Caco-2 (cell line): ENCODE results near the gene UHMK1. TPM values are rescaled to one million over a fixed set of nuclear protein-coding genes. Genes with fewer than 3 reads are reported as not detected.

Experiments
- BruUV-seq: library from RNA; stranded (reverse); fragments of 400-500 nt; replicated peaks from 2 replicates; lab custom pipeline; 2021; lab: Mats Ljungman, UMichigan
- CTCF ChIA-PET: fragments of 300-600 bp; sonication (Branson Sonifier 250); formaldehyde crosslinking; loops from one replicate; lab custom pipeline; 2022; ENCODE audit warnings: antibody characterized with exemption; lab: Charles Lee
- POLR2A ChIA-PET: fragments of 300-600 bp; sonication (Branson Sonifier 250); formaldehyde crosslinking; loops from one replicate; lab custom pipeline; 2022; ENCODE audit warnings: antibody characterized with exemption; lab: Charles Lee
- DNase-seq, 2 experiments: peaks; one replicate each; pipeline versions ENCODE4 v3.0.0 to v3.0.0-alpha.2; 2020 to 2022
- H3K27me3 ChIP-seq: replicated peaks from 2 replicates; pipeline ENCODE4 v1.6.0; 2011; ENCODE audit warnings: low read length; ENCODE audit not compliant: control insufficient read depth, insufficient read depth
- H3K36me3 ChIP-seq: 2 replicates; pipeline ENCODE4 v1.5.1; 2011; ENCODE audit warnings: low read length; ENCODE audit not compliant: control insufficient read depth, insufficient read depth
- H3K4me1 ChIP-seq: fragments of 250-450 bp; sonication (Bioruptor Pico); 2 replicates; pipeline ENCODE4 v1.5.1; 2020; ENCODE audit warnings: mild to moderate bottlenecking
- H3K4me3 ChIP-seq: 2 replicates; pipeline ENCODE4 v1.5.1; 2011; ENCODE audit warnings: low read depth, mild to moderate bottlenecking, control low read depth, low read length
- H3K9me3 ChIP-seq: fragments of 250-450 bp; sonication (Bioruptor Pico); 2 replicates; pipeline ENCODE4 v1.5.1; 2020; ENCODE audit warnings: mild to moderate bottlenecking, moderate library complexity
- H3K27ac Mint-ChIP-seq: one replicate; pipeline ENCODE4 v1.8.0; 2022; ENCODE audit warnings: mixed read lengths; ENCODE audit not compliant: unreplicated experiment
- H3K27me3 Mint-ChIP-seq: one replicate; pipeline ENCODE4 v1.8.0; 2022; ENCODE audit warnings: mixed read lengths; ENCODE audit not compliant: insufficient read depth, unreplicated experiment
- H3K36me3 Mint-ChIP-seq: one replicate; pipeline ENCODE4 v1.8.0; 2022; ENCODE audit warnings: mild to moderate bottlenecking, mixed read lengths; ENCODE audit not compliant: insufficient read depth, unreplicated experiment
- H3K4me1 Mint-ChIP-seq: one replicate; pipeline ENCODE4 v1.8.0; 2022; ENCODE audit warnings: low read depth, mixed read lengths; ENCODE audit not compliant: unreplicated experiment
- H3K4me3 Mint-ChIP-seq: one replicate; pipeline ENCODE4 v1.8.0; 2022; ENCODE audit warnings: mild to moderate bottlenecking, moderate library complexity, mixed read lengths; ENCODE audit not compliant: unreplicated experiment
- H3K9me3 Mint-ChIP-seq: one replicate; pipeline ENCODE4 v1.8.0; 2022; ENCODE audit warnings: mixed read lengths; ENCODE audit not compliant: unreplicated experiment
- intact Hi-C: fragments of 100-400 bp; cut with micrococcal nuclease; formaldehyde crosslinking; loops from one replicate; pipeline ENCODE4 v1.10.0; 2022; ENCODE audit not compliant: unreplicated experiment
- total RNA-seq: library from RNA; stranded (reverse); gene quantifications from 2 replicates; pipeline ENCODE4 v1.2.3, GENCODE V29; 2022
- TF ChIP-seq, protein P1 (sequence below), 2 experiments: fragments of 200-600 bp in 1 of 2; IDR thresholded peaks; 1 replicate in 1 of 2; 2 replicates in 1 of 2; pipeline versions ENCODE4 v1.5.1 to v1.8.0; 2011 to 2022; ENCODE audit warnings: antibody characterized with exemption in 1 of 2, control low read depth in 1 of 2, inconsistent platforms in 1 of 2, low read depth in 1 of 2, low read length in 1 of 2, mild to moderate bottlenecking in 1 of 2, moderate library complexity in 1 of 2; ENCODE audit not compliant: insufficient read depth in 1 of 2, severe bottlenecking in 1 of 2, unreplicated experiment in 1 of 2

UHMK1 gene
- total RNA-seq, 1 experiment from 2014 or later: 24.9 TPM

DNA sequence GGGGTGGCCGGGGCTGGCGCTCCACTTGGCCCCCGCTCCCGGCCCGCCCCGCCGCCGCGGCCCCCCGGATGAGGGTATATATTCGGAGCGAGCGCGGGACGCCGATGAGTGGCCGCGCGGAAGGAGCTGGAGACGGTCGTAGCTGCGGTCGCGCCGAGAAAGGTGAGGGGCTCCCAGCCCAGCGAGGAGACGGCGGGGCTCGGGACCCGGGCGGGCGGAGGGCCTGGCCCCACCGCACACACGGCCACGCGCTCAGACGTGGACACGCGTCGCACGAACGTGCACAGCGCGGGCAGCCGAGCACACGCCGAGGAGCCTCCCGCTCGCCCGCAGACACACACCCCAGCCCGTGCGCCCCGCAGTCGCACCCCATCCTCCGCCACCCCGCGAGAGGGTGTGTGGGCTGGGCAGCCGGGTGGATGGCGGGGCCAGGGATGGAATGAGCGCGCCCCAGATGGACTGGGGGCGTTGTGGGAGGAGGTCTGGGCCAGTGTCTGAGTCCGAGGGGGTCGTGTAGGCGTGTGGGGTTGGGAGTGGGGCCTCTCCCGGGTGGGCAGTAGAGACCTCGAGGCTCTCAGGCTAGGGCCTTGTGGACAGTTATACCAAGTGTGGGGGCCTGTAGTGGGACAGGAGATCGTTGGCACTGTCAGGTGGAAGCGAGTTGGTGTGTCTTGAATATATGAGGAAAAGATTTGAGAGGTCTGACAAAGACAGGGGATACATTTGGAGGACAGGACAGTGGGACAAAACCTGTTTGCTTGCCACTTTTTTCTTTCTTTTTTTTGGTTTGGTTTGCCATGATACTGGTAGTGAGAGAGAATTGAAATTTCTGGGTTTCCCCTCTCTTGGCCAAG lies 64.2 kb downstream of the UHMK1 start, which contains the start of gene UAP1:
UAP1 (plus strand) TSS at position 107 of the 854 bp plus-strand sequence. CDS start 4,347 bp downstream, outside the sequence.
- no peaks in the 10 kb centered on the region; the same call in 1 of the 2 replicates for H3K36me3 ChIP-seq
- H3K4me3 ChIP-seq: peak within 1 kb of the TSS; percentile 98
- intact Hi-C loops: loop anchor here (1.0 to 2.0 kb wide), 2 partner anchors 9 to 63 kb away; no protein-coding TSS in a partner anchor
- no peak for DNase-seq
- H3K27ac Mint-ChIP-seq: peak within 1 kb of the TSS; percentile 96
- peaks cover 27% of the 10 kb centered on the region for H3K36me3 Mint-ChIP-seq
- H3K4me3 Mint-ChIP-seq: peak within 1 kb of the TSS; percentile 96
- H3K4me1 Mint-ChIP-seq: peaks cover 15% of the 10 kb centered on the region
- TF ChIP-seq, protein P1, sequence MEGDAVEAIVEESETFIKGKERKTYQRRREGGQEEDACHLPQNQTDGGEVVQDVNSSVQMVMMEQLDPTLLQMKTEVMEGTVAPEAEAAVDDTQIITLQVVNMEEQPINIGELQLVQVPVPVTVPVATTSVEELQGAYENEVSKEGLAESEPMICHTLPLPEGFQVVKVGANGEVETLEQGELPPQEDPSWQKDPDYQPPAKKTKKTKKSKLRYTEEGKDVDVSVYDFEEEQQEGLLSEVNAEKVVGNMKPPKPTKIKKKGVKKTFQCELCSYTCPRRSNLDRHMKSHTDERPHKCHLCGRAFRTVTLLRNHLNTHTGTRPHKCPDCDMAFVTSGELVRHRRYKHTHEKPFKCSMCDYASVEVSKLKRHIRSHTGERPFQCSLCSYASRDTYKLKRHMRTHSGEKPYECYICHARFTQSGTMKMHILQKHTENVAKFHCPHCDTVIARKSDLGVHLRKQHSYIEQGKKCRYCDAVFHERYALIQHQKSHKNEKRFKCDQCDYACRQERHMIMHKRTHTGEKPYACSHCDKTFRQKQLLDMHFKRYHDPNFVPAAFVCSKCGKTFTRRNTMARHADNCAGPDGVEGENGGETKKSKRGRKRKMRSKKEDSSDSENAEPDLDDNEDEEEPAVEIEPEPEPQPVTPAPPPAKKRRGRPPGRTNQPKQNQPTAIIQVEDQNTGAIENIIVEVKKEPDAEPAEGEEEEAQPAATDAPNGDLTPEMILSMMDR (IDR thresholded peaks at IDR 0.05; ENCODE audit: insufficient read depth in 1 of 2, low read depth in 1 of 2, low read length in 1 of 2, severe bottlenecking in 1 of 2, unreplicated experiment in 1 of 2): no peak
- no peaks in the 10 kb centered on the region for H3K9me3 ChIP-seq
- H3K9me3 Mint-ChIP-seq: no peaks in the 10 kb centered on the region
- no peaks in the 10 kb centered on the region for H3K27me3 ChIP-seq
- peaks cover 16% of the 10 kb centered on the region for H3K4me1 ChIP-seq
- ChIA-PET CTCF (no interaction called here), POLR2A (interaction anchor here (0.6 kb wide), 2 partner anchors 27 to 204 kb away, joined by 3 to 5 read pairs; no protein-coding TSS in a partner anchor)
- no peaks in the 10 kb centered on the region for H3K27me3 Mint-ChIP-seq
- no TSS peak for BruUV-seq

- DNase-seq: no peak
- CTCF ChIA-PET: no interaction called here
- no peaks in the 10 kb centered on the region; the same call in 1 of the 2 replicates for H3K36me3 ChIP-seq
- H3K4me1 ChIP-seq: peaks cover 16% of the 10 kb centered on the region
- POLR2A ChIA-PET: no interaction called here
- Mint-ChIP-seq H3K27ac (peak overlapping the region; percentile 96), H3K4me1 (peaks cover 15% of the 10 kb centered on the region), H3K9me3 (no peaks in the 10 kb centered on the region), H3K4me3 (peak overlapping the region; percentile 96), H3K27me3 (no peaks in the 10 kb centered on the region), H3K36me3 (peaks cover 33% of the 10 kb centered on the region)
- H3K4me3 ChIP-seq: peak overlapping the region; percentile 98
- intact Hi-C loops: loop anchor here (1.0 kb wide), 1 partner anchor 9 kb away; no protein-coding TSS in a partner anchor
- no peaks in the 10 kb centered on the region for H3K9me3 ChIP-seq
- H3K27me3 ChIP-seq: no peaks in the 10 kb centered on the region
- BruUV-seq: TSS peak; percentile 43
- TF ChIP-seq, protein P1 (IDR thresholded peaks at IDR 0.05; ENCODE audit: insufficient read depth in 1 of 2, low read depth in 1 of 2, low read length in 1 of 2, severe bottlenecking in 1 of 2, unreplicated experiment in 1 of 2): no peak
These were observed 64.8 kb downstream of the UHMK1 start for GRCh38 chr1:162562470-162562828.

DNA sequence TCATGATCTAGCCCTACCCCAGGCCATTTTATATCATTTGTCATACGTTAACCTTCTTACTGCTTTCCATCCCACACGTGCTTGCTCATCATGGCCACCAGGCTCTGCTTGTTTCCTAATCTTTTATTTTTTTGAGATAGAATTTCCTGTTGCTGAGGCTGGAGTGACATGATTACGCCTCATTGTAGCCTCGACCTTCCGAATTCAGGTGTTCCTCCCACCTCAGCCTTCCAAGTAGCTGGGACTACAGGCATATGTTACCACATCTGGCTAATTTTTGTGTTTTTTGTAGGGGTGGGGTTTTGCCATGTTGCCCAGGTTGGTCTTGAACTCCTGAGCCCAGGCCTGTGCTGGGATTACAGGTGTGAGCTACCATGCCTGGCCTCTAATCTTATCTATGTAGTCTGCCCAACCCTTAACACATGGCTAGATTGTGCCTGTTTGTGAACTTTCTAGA lies 67.2 kb downstream of the UHMK1 start:
- Mint-ChIP-seq H3K9me3 (no peaks in the 10 kb centered on the region), H3K36me3 (peaks cover 33% of the 10 kb centered on the region), H3K27me3 (no peaks in the 10 kb centered on the region), H3K27ac (no peak overlapping the region), H3K4me1 (peaks cover 15% of the 10 kb centered on the region), H3K4me3 (no peak overlapping the region)
- H3K9me3 ChIP-seq: no peaks in the 10 kb centered on the region
- POLR2A ChIA-PET: no interaction called here
- TF ChIP-seq, protein P1 (IDR thresholded peaks at IDR 0.05; ENCODE audit: insufficient read depth in 1 of 2, low read depth in 1 of 2, low read length in 1 of 2, severe bottlenecking in 1 of 2, unreplicated experiment in 1 of 2): no peak
- no peak for DNase-seq
- peaks cover 14% of the 10 kb centered on the region for H3K4me1 ChIP-seq
- no peak overlapping the region for H3K4me3 ChIP-seq
- H3K36me3 ChIP-seq: no peaks in the 10 kb centered on the region; the same call in 1 of the 2 replicates
- CTCF ChIA-PET: no interaction called here
- no TSS peak for BruUV-seq
- intact Hi-C loops: no loop called here
- no peaks in the 10 kb centered on the region for H3K27me3 ChIP-seq
